ENCODE results near the gene PLAC9.
A peak's percentile ranks its signal among the peaks of the same experiment; 100 is the strongest.
"Not testable (repeated sequence)": the region's sequence is repeated elsewhere in the genome, so short reads cannot be mapped to it uniquely, and the experiment has no call there.

The PLAC9 gene

GRCh38 chr10:80132299-80133139, at the start of gene PLAC9:
Gene PLAC9 (plus strand): TSS chr10:80132730. CDS start chr10:80132763, 33 bp downstream.
- DNase-seq: no peak

- DNase-seq: peak; percentile 44 to 54
Observed at GRCh38 chr10:80090121-80090520, 42.4 kb upstream of the PLAC9 start.

- no peak for DNase-seq
Observed at GRCh38 chr10:80094231-80094630, 38.3 kb upstream of the PLAC9 start.

GRCh38 chr10:80098272-80098671, 34.3 kb upstream of the PLAC9 start:
- not testable (repeated sequence) for DNase-seq

GRCh38 chr10:80099295-80099694, 33.2 kb upstream of the PLAC9 start:
- not testable (repeated sequence) for DNase-seq

GRCh38 chr10:80100116-80100515, 32.4 kb upstream of the PLAC9 start:
- no peak for DNase-seq

GRCh38 chr10:80100861-80101695, 31.5 kb upstream of the PLAC9 start:
- peak in 1 of 2 experiments; percentile 5 for DNase-seq

- peak in 1 of 2 experiments; percentile 24 for DNase-seq
Observed at GRCh38 chr10:80104066-80104926, 28.2 kb upstream of the PLAC9 start.

GRCh38 chr10:80108576-80109239, 23.8 kb upstream of the PLAC9 start:
- DNase-seq: no peak

- DNase-seq: no peak
Observed at GRCh38 chr10:80110986-80111385, 21.5 kb upstream of the PLAC9 start.

- no peak for DNase-seq
Observed at GRCh38 chr10:80118669-80119068, 13.9 kb upstream of the PLAC9 start.

GRCh38 chr10:80122110-80122710, 10.3 kb upstream of the PLAC9 start:
- no peak for DNase-seq

- no peak for DNase-seq
Observed at GRCh38 chr10:80122746-80123145, 9.8 kb upstream of the PLAC9 start.

GRCh38 chr10:80126876-80127275, 5.7 kb upstream of the PLAC9 start:
- no peak for DNase-seq

- DNase-seq: no peak
Observed at GRCh38 chr10:80131499-80131901, 1.0 kb upstream of the PLAC9 start.

GRCh38 chr10:80133206-80133605, 676 bp downstream of the PLAC9 start:
- no peak for DNase-seq

GRCh38 chr10:80133687-80134086, 1.2 kb downstream of the PLAC9 start:
- not testable (repeated sequence) for DNase-seq

GRCh38 chr10:80136134-80136571, 3.6 kb downstream of the PLAC9 start:
- DNase-seq: no peak

GRCh38 chr10:80137031-80137862, 4.7 kb downstream of the PLAC9 start:
- DNase-seq: no peak

GRCh38 chr10:80137920-80138319, 5.4 kb downstream of the PLAC9 start:
- DNase-seq: no peak

- no peak for DNase-seq
Observed at GRCh38 chr10:80139265-80139664, 6.7 kb downstream of the PLAC9 start.

Data from NCI-H526 (cell line).